Measurements from ENCODE around the gene AP5B1. TPM values are rescaled to one million over a fixed set of nuclear protein-coding genes. Genes with fewer than 3 reads are reported as not detected.

Gene AP5B1
- total RNA-seq, 1 donor from 2014 or later: 51.8 TPM

DNA sequence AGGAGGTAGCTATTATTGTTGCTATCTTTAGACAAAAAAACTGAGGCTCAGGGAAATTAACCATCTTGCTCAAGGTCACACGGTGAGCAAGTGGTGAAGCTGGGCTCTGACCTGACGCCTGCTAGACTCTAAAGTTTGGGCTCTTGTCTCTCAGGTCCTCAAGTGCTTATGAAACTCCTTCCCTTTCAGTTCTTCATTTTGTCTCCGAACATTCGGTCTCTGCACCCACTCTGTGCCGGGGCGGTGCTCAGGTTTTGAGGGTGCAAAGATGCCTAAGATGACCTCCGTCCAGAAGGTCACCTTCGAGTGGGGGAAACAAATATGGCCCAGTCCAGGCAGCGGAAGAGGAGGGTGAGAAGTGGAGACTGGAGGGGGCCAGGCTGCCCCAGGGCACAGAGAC is 22.1 kb upstream of the AP5B1 start:
- DNase-seq (ENCODE audit: low spot score): no peak

GRCh38 chr11:65801153-65801987 is 20.6 kb upstream of the AP5B1 start:
- no peak for DNase-seq (ENCODE audit: low spot score)

GRCh38 chr11:65798882-65799281 is 18.1 kb upstream of the AP5B1 start:
- no peak for DNase-seq (ENCODE audit: low spot score)

- no peak for DNase-seq (ENCODE audit: low spot score)
Observed at GRCh38 chr11:65797711-65798110, 16.9 kb upstream of the AP5B1 start.

GRCh38 chr11:65796726-65797601 is 16.2 kb upstream of the AP5B1 start:
- no peak for DNase-seq (ENCODE audit: low spot score)

- DNase-seq (ENCODE audit: low spot score): no peak
Observed at GRCh38 chr11:65794570-65795510, 14.1 kb upstream of the AP5B1 start.

DNA sequence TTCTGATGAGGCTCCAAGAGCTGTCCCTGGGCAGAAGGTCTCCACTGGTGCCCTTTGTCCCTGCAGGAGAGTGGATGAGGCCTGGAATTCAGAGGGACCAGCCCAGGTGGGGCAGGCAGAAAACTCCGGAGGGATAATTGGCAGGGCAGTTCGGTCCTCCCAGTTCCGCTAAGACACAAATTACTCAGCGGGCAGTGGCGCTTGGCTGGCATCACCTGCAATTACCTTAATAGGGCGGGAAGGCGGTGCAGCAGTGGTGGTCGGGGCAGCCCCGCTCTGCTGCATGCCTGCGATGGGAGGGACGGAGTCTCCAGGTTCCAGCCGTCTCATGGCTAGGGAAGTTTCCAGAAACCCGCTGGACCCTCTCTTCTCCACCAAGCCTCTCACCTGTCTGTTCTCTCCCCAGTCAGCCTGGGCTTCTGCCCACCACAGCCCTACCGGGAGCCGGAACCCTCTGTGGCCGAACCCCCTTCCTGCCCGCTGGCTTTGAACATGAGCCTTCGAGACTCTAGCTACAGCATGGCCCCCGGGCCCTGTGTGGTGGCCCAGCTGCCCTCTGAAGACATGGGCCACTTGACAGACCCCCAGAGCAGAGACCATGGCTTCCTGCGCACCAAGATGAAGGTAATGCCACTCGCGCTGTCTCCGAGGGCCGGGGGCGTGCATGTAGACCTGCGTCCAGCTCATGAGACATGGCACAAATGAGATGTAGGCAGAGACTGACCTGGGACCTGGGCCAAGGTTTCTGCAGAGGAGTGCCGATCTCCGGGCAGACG is 13.0 kb upstream of the AP5B1 start:
- no peak for DNase-seq (ENCODE audit: low spot score)

DNA sequence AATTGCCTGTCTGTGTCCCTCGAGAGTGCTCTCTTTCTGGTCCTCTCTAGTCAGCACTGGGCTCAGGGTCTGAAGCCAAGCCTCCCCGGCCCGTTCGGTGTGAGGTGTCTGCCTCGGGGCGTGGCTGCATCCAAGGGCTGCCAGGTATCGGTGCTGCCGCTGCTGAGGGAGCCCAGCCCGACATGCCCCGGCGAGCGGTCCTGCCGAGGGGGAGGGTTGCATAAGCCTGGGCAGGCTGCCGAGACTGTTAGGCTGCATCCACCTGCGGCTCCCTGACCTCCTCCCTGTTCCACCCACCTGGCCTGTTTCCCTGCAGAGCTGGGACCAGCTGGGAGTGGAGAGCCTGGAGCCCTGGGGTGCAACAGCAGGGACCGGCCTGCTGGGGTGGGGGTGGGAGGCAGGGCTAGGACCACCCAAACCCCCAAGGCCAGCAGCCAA is 12.4 kb upstream of the AP5B1 start:
- DNase-seq (ENCODE audit: low spot score): no peak

DNA sequence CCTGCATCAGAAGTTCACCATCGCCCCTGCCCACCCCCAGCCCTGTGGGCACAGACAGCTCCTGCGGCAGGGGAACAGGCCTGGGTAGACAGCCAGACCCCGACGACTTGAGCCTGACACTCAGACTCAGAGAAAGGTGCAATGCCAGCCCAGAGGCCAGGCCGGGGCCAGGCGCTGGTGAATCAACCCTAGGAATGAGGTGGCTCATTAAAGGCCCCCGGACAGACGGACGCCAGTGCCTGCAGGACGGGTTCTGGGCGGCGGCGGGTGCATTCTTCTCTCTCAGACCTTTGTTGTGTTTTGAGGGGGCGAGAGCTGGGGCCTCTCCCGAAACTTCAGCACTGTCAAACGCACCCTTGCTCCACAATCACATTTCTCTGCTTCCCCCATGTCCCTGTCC is 11.7 kb upstream of the AP5B1 start:
- DNase-seq (ENCODE audit: low spot score): no peak

DNA sequence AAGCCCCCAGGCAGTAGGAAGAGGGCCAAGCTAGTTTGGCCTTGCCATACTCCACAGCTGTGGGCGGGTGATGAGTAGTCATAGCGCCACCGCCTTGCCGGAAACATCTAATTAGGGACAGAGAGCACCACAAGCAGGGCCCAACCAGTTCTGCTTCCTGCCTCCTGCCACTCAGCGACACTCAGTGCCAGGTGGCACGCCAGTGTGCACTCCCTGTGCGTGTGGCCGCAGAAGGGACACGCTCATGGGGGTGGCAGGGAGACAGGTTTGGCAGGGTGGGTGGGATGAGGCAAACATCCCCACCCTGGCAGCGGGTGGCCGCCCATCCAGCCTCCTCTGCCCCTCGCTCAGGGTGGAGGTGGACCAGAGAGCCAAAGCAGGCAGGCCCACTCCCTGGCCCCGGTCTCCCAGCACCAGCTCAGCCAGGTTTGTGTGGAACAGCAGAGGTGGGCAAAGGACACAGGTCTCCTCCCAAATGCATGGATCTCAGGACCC is 11.0 kb upstream of the AP5B1 start:
- DNase-seq (ENCODE audit: low spot score): no peak

DNA sequence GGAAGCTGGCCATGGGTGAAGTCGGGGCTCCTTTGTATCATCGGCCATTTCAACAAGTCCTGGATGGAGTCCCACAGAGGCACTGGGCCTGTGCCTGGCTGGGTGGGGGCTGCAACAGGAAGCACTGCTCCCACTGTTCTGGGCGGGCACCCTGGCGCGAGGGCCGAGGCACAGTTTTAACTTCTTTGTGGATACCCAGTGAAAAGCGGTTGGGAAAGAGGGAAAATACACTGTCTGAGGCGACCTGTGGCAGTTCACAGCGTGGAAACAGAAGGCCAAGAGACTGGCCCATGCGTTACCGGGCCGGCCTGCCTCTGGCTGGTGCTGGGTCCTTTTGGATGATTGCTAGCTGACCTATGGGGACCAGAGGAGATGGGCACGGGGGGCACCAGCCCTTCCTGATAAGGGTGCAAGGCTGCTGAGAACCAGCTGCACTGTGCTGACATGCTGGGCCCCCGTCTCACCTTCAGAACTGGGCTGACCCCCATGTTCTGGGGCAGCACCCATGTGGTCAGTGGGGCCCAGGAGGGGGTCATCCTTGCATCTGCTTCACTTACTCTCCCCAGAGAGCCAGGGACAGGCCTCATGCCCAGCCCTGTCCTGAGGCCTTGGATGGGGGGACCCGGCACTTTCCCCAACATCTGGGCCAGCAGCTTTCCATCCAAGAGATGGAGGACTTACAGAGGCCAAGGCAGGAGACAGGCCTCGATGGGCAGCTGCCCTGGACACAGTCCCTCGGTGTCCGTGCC is 10.3 kb upstream of the AP5B1 start:
- DNase-seq (ENCODE audit: low spot score): no peak

GRCh38 chr11:65790104-65790901 is 9.5 kb upstream of the AP5B1 start:
- DNase-seq (ENCODE audit: low spot score): no peak

DNA sequence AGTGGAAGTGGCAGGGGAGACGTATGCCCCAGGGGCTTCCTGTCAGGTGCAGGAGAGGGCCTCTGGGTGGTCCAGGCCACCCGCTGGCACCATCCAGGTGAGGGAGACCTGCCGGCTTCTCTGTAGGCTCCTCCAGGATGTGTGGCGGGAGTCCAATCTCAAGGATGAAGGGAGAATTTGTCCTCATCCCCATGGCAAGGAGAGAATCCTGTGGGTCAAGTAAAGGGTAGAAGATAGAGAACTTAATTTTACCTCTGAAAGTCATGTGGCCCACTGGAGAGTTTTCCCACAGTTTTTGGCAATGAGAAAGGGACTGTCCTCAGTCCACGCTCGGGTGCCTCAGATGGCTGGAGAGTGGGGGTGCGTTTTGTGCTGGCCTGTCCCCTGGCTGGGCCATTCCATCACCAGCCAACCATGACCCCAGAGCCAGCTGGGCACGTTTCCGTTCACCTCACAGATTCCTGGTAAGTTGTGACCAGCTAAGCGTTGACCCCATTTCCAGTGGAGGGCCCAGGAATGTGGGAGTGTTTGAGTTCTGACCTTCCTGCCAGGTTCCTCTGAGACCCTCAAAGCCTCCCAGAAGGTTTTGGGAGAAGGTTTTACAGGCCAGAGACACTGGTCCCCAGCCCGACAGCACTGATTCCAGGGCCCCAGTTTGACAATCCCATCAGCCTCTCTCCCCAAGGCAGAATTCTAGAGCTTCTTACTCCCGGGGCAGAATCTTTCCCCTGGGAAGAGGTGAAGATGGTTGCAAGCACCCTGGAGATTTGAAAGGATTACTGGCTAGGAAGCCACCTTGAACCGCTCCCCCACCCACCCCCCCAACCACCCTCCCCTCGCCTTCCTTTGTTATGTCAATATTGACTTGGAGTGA is 8.7 kb upstream of the AP5B1 start:
- DNase-seq (ENCODE audit: low spot score): no peak

- no peak for DNase-seq (ENCODE audit: low spot score)
Observed at GRCh38 chr11:65788821-65789220, 8.0 kb upstream of the AP5B1 start.

DNA sequence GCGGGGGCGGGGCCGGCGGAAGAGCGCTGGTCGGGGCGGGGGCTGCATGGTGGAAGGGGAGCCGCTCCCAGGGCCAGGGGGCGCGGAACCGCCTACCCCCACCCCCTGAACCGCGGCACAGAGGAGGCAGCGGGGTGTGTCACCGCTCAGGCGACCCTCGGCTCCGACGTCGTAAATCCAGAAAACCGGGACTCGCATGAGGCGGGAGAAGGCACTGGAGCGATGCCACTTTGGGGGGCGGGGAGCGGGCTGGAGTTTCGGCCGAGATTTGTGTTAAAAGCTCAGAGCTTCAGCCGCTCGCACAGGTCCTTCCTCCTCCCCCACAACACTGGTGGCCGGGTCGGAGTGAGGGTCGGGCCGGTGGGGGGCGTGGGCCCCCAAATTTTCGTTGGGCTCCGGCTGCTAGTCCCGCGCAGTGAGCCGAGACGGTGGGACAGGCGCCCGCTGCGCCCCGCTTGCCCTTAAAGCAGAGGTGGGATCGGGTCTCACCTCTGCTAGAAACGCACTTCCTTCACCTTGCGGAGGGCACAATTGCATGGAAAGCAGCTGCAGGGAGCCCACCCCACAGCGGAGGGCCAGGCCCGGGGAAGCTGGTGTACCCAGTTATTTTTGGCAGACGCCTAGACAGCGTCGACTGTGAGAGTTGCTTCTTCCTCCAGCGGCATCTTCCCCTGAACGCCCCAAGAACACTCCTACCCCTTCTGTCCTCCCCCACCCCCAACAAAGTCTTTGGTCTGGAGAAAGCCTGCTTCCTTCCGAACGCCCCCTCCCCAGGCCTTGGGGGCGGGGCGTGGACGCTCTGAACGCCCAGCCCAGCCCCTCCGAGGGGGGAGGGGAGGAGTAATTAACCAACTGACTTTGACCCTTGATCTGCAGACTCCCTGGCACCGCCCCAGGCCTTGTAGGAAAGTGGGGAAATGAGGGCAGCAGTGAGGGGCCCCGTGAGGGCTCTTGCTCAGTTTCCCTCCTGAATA is 7.2 kb upstream of the AP5B1 start:
- DNase-seq (ENCODE audit: low spot score): no peak
